Left lung (tissue), 10 donors: ENCODE measurements around the gene TRMT112. TPM values are rescaled to one million over a fixed set of nuclear protein-coding genes. Genes with fewer than 3 reads are reported as not detected.
"Not testable (repeated sequence)": the region's sequence is repeated elsewhere in the genome, so short reads cannot be mapped to it uniquely, and the experiment has no call there.

ENCODE experiments used
- ATAC-seq: fragments of 200-7000 bp; cut with Tn5 transposase; one replicate; pipeline ENCODE4 v1.9.1; 2020; ENCODE audit warnings: moderate library complexity
- DNase-seq, 4 donors: peaks; one replicate each; pipeline ENCODE4 v3.0.0-alpha.2; 2013 to 2020
- H3K27ac ChIP-seq, 2 donors: fragments of 200-600 bp; sonication (generic) in 1 of 2; one replicate each; pipeline versions ENCODE4 v1.5.0 to v1.8.0; 2020 to 2021
- H3K27me3 ChIP-seq, 2 donors: fragments of 200-600 bp; sonication (generic) in 1 of 2; one replicate each; pipeline versions ENCODE4 v1.5.0 to v1.8.0; 2020 to 2021
- H3K36me3 ChIP-seq, 2 donors: fragments of 200-600 bp; sonication (generic) in 1 of 2; one replicate each; pipeline versions ENCODE4 v1.5.0 to v1.8.0; 2020 to 2021
- H3K4me1 ChIP-seq, 2 donors: fragments of 200-600 bp; one replicate each; pipeline ENCODE4 v1.8.0; 2021
- H3K4me3 ChIP-seq, 2 donors: fragments of 200-600 bp; sonication (generic) in 1 of 2; one replicate each; pipeline versions ENCODE4 v1.5.0 to v1.8.0; 2020 to 2021; ENCODE audit warnings: mild to moderate bottlenecking in 1 of 2
- H3K9me3 ChIP-seq, 2 donors: fragments of 200-600 bp; sonication (generic) in 1 of 2; one replicate each; pipeline versions ENCODE4 v1.5.0 to v1.8.0; 2020 to 2021
- intact Hi-C, 2 donors: fragments of 100-400 bp; cut with DNase I; formaldehyde crosslinking; loops; one replicate each; pipeline versions ENCODE4 v1.11.2 to v1.14.2; 2022
- polyA plus RNA-seq, 6 donors: library from polyadenylated mRNA; unstranded; fragments of 120-200 nt; gene quantifications; one replicate each; pipeline ENCODE4 v1.2.1, GENCODE V29; 2013; ENCODE audit not compliant: insufficient read length in 6 of 6
- total RNA-seq, 2 donors: library from RNA; stranded (reverse); fragmentation: NEBNext Ultra II Directional; extraction: Animal tissue kit (Norgen Biotek cat#: 25700); gene quantifications; one replicate each; pipeline ENCODE4 v1.2.1, GENCODE V29; 2021
- TF ChIP-seq, protein P1 (sequence below), 2 donors: fragments of 200-600 bp; sonication (generic) in 1 of 2; IDR thresholded peaks; one replicate each; pipeline versions ENCODE4 v1.5.0 to v1.8.0; 2021; ENCODE audit warnings: antibody characterized with exemption in 2 of 2
- donor health status: DM: no; HTN: yes; CAD: no.
- donor health status: DM: no; HTN: no; CAD: no.

Gene TRMT112
- total and polyA plus RNA-seq, 8 donors, result 178 to 252 (median 219) TPM

DNA sequence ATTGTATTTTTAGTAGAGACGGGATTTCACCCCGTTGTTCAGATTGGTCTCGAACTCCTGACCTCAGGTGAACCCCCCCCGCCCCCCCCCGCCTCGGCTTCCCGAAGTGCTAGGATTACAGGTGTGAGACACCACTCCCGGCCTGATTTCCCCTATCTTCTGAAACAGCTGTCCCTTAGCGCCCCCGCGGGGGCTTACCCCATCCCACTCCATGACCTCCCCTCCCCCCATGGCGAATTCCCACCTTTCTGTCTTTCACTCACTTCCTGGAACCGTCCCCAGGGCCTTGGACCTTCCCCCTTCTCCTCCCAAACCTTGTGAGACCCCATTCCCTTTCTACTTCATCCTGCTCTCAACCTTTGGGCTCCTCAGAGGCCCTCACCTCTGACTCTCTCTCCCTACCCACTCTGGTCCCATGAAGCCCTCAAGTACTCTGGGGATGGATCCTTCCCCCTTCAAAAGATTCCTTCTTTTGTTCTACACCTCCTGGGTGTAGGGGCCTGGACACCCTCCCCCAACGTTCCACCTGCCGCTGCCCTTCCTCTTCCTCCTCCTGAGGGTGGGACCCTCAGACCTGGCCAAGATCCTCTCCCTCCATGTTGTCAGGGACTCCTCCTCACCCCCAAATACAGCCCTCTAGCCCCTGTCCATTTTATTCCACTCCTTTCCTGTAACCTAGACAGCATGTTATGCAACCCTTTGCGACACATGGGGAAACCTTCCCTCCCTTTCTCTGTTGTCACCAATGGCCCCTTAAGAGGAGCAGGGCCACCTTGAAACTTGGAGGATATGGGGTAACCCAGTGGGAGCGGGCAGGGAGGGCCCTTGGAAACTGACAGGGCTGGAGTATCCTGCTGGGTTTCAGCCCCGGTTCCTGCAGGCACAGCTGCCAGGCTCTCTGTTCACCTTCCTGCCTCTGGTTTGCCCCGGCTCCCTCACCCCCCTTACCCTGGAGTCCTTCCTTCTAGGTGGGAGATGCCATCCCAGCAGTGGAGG is 1.7 kb upstream of the TRMT112 start:
- H3K27me3 ChIP-seq, result no peaks in the 10 kb centered on the region
- no peak for ATAC-seq
- H3K4me1 ChIP-seq, result peaks cover 5 to 44% of the 10 kb centered on the region in 2 donors
- intact Hi-C loops, result no loop called here
- peak overlapping the region; percentile 71 to 85 for H3K4me3 ChIP-seq
- TF ChIP-seq, protein P1, sequence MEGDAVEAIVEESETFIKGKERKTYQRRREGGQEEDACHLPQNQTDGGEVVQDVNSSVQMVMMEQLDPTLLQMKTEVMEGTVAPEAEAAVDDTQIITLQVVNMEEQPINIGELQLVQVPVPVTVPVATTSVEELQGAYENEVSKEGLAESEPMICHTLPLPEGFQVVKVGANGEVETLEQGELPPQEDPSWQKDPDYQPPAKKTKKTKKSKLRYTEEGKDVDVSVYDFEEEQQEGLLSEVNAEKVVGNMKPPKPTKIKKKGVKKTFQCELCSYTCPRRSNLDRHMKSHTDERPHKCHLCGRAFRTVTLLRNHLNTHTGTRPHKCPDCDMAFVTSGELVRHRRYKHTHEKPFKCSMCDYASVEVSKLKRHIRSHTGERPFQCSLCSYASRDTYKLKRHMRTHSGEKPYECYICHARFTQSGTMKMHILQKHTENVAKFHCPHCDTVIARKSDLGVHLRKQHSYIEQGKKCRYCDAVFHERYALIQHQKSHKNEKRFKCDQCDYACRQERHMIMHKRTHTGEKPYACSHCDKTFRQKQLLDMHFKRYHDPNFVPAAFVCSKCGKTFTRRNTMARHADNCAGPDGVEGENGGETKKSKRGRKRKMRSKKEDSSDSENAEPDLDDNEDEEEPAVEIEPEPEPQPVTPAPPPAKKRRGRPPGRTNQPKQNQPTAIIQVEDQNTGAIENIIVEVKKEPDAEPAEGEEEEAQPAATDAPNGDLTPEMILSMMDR (IDR thresholded peaks at IDR 0.05), result no peak
- peak overlapping the region; percentile 98 to 99 for H3K27ac ChIP-seq
- no peak for DNase-seq
- H3K9me3 ChIP-seq, result no peaks in the 10 kb centered on the region
- peaks cover 0 to 47% of the 10 kb centered on the region in 2 donors for H3K36me3 ChIP-seq

GRCh38 chr11:64317961-64318765 is 804 bp upstream of the TRMT112 start, which contains the start of gene PRDX5:
Gene PRDX5, plus strand, starts transcription at chr11:64318121. Its CDS starts 95 bp downstream, at chr11:64318216.
- Histone ChIP-seq H3K4me1 (peaks cover 5 to 47% of the 10 kb centered on the region in 2 donors), H3K36me3 (peaks cover 0 to 56% of the 10 kb centered on the region in 2 donors)
- ATAC-seq, result peak; percentile 87

DNA sequence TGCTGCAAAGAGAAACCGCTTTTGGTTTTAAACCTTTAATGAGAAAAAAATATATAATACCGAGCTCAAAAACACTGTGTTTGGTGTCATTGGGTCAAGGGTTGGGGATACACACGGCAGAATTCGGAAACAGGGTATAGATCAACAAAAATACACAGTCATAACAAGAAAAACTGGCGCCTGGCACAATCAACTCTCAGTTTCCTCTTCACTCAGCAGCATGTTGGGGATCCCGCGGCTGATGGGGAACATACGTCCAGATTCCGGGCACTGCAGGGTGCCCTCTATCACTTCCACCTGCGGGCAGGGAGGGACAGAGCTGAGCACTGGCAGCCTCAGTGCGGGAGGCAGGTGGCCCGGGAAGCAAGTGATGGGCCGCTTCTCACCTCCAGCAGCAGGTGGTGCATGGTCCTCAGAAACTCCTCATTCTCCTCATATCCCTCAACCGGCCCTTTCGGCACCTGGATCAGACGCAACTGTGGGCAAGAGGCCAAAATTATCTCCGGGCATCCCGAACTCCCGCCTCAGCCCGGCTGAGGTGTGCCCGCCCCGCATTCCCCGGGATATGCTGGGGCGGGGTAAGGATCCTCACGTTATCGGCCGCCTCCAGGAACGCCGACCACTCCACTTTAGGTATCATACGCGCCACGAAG is 561 bp downstream of the TRMT112 start:
- intact Hi-C loops, result no loop called here
- Histone ChIP-seq H3K9me3 (no peaks in the 10 kb centered on the region), H3K36me3 (peaks cover 0 to 52% of the 10 kb centered on the region in 2 donors), H3K27ac (peak overlapping the region; percentile 98 to 99), H3K4me3 (peak overlapping the region; percentile 71 to 85), H3K27me3 (no peaks in the 10 kb centered on the region), H3K4me1 (peaks cover 5 to 46% of the 10 kb centered on the region in 2 donors)
- ATAC-seq (no peak), DNase-seq (no peak)
- TF ChIP-seq, protein P1 (IDR thresholded peaks at IDR 0.05), result no peak

More at GRCh38 chr11:64317961-64318765, 804 bp upstream of the TRMT112 start, which contains the start of gene PRDX5:
- TF ChIP-seq, protein P1 (IDR thresholded peaks at IDR 0.05), result peak in 1 of 2 donors; percentile 47
- peak within 1 kb of the TSS; percentile 71 to 85 for H3K4me3 ChIP-seq
- no peaks in the 10 kb centered on the region for H3K27me3 ChIP-seq
- H3K27ac ChIP-seq, result peak within 1 kb of the TSS; percentile 98 to 99
- H3K9me3 ChIP-seq, result no peaks in the 10 kb centered on the region
- peak; percentile 95 to 99 (median 98) for DNase-seq
- intact Hi-C loops, result no loop called here

DNA sequence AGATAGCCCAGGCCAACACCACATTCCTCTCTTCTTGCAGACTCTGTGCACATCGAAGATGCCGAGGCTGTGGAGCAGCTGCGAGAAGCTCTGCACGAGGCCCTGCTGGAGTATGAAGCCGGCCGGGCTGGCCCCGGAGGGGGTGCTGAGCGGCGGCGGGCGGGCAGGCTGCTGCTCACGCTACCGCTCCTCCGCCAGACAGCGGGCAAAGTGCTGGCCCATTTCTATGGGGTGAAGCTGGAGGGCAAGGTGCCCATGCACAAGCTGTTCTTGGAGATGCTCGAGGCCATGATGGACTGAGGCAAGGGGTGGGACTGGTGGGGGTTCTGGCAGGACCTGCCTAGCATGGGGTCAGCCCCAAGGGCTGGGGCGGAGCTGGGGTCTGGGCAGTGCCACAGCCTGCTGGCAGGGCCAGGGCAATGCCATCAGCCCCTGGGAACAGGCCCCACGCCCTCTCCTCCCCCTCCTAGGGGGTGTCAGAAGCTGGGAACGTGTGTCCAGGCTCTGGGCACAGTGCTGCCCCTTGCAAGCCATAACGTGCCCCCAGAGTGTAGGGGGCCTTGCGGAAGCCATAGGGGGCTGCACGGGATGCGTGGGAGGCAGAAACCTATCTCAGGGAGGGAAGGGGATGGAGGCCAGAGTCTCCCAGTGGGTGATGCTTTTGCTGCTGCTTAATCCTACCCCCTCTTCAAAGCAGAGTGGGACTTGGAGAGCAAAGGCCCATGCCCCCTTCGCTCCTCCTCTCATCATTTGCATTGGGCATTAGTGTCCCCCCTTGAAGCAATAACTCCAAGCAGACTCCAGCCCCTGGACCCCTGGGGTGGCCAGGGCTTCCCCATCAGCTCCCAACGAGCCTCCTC is 1.5 kb downstream of the TRMT112 start:
- DNase-seq, intact Hi-C loops, H3K27me3 ChIP-seq, ATAC-seq, H3K9me3 ChIP-seq: not testable (repeated sequence)
- Histone ChIP-seq H3K4me3 (peak overlapping the region in 1 of 2 donors; percentile 71), H3K4me1 (peaks cover 5 to 45% of the 10 kb centered on the region in 2 donors), H3K36me3 (peaks cover 0 to 53% of the 10 kb centered on the region in 2 donors), H3K27ac (peak overlapping the region in 1 of 2 donors; percentile 99)
